Naive B cell (primary cell): ENCODE data around the gene TOLLIP. TPM values are rescaled to one million over a fixed set of nuclear protein-coding genes. Genes with fewer than 3 reads are reported as not detected.

ENCODE experiments used
- ATAC-seq, 2 donors: fragments of 150-1000 bp; cut with Tn5 transposase; 2 replicates each; pipeline ENCODE4 v1.10.0; 2021; ENCODE audit warnings: low read depth in 2 of 2, mild to moderate bottlenecking in 2 of 2, moderate library complexity in 2 of 2
- DNase-seq: peaks from one replicate; pipeline ENCODE4 v3.0.0; 2022
- H3K27ac Mint-ChIP-seq, 6 donors: one replicate each; pipeline ENCODE4 v1.8.0; 2020 to 2022; ENCODE audit warnings: mild to moderate bottlenecking in 6 of 6, mixed read lengths in 6 of 6, moderate library complexity in 5 of 6, inconsistent platforms in 2 of 6
- H3K27me3 Mint-ChIP-seq, 3 donors: one replicate each; pipeline ENCODE4 v1.8.0; 2021 to 2022; ENCODE audit warnings: mixed read lengths in 3 of 3, mild to moderate bottlenecking in 1 of 3
- H3K36me3 Mint-ChIP-seq, 2 donors: one replicate each; pipeline ENCODE4 v1.8.0; 2020 to 2022; ENCODE audit warnings: mixed read lengths in 2 of 2, inconsistent platforms in 1 of 2, mild to moderate bottlenecking in 1 of 2
- H3K4me1 Mint-ChIP-seq, 3 donors: one replicate each; pipeline ENCODE4 v1.8.0; 2020 to 2022; ENCODE audit warnings: mixed read lengths in 3 of 3, inconsistent platforms in 1 of 3, mild to moderate bottlenecking in 1 of 3, moderate library complexity in 1 of 3
- H3K4me3 Mint-ChIP-seq, 8 donors: one replicate each; pipeline ENCODE4 v1.8.0; 2020 to 2022; ENCODE audit warnings: mild to moderate bottlenecking in 8 of 8, mixed read lengths in 8 of 8, moderate library complexity in 8 of 8, inconsistent platforms in 2 of 8
- H3K9me3 Mint-ChIP-seq, 7 donors: one replicate each; pipeline ENCODE4 v1.8.0; 2020 to 2022; ENCODE audit warnings: mixed read lengths in 7 of 7, mild to moderate bottlenecking in 5 of 7, inconsistent platforms in 2 of 7, moderate library complexity in 1 of 7
- polyA plus RNA-seq, 6 donors: library from polyadenylated mRNA; unstranded; fragments of 300-500 nt; fragmentation: Illumina TruSeq; gene quantifications; one replicate each; pipeline ENCODE4 v1.2.3, GENCODE V29; 2021; ENCODE audit warnings: low read depth in 6 of 6

TOLLIP gene
- polyA plus RNA-seq, 6 donors from 2014 or later: 29.4 to 59.0 (median 42.8) TPM

GRCh38 chr11:1339066-1339675 is 29.7 kb upstream of the TOLLIP start:
- ATAC-seq (peak in 1 of 2 donors; percentile 7), DNase-seq (no peak)
- H3K4me1 Mint-ChIP-seq: peaks cover 12 to 16% (median 13%) of the 10 kb centered on the region in 3 donors
- no peak overlapping the region for H3K27ac Mint-ChIP-seq
- H3K9me3 Mint-ChIP-seq: peaks cover 0 to 9% (median 8%) of the 10 kb centered on the region in 7 donors
- H3K27me3 Mint-ChIP-seq: no peaks in the 10 kb centered on the region
- H3K36me3 Mint-ChIP-seq: peaks cover 5 to 14% of the 10 kb centered on the region in 2 donors
- no peak overlapping the region for H3K4me3 Mint-ChIP-seq

- no peaks in the 10 kb centered on the region for H3K27me3 Mint-ChIP-seq
Observed at GRCh38 chr11:1338201-1339065, 29.0 kb upstream of the TOLLIP start.

GRCh38 chr11:1337647-1338007 is 28.2 kb upstream of the TOLLIP start:
- H3K27ac Mint-ChIP-seq: peak overlapping the region; percentile 16 to 92 (median 79)
- H3K9me3 Mint-ChIP-seq: peaks cover 0 to 9% (median 8%) of the 10 kb centered on the region in 7 donors
- peaks cover 0 to 3% (median 0%) of the 10 kb centered on the region in 3 donors for H3K27me3 Mint-ChIP-seq
- peaks cover 5 to 14% of the 10 kb centered on the region in 2 donors for H3K36me3 Mint-ChIP-seq
- peak overlapping the region in 4 of 8 donors; percentile 67 to 86 (median 83) for H3K4me3 Mint-ChIP-seq
- no peak for ATAC-seq
- H3K4me1 Mint-ChIP-seq: peaks cover 12 to 16% (median 13%) of the 10 kb centered on the region in 3 donors
- DNase-seq: no peak

More at GRCh38 chr11:1338201-1339065, 29.0 kb upstream of the TOLLIP start:
- DNase-seq (no peak), ATAC-seq (no peak)
- H3K4me1 Mint-ChIP-seq: peaks cover 12 to 16% (median 13%) of the 10 kb centered on the region in 3 donors
- H3K36me3 Mint-ChIP-seq: peaks cover 5 to 14% of the 10 kb centered on the region in 2 donors
- H3K27ac Mint-ChIP-seq: peak overlapping the region in 4 of 6 donors; percentile 15 to 81 (median 67)
- peak overlapping the region in 5 of 8 donors; percentile 69 to 87 (median 86) for H3K4me3 Mint-ChIP-seq
- peaks cover 0 to 9% (median 8%) of the 10 kb centered on the region in 7 donors for H3K9me3 Mint-ChIP-seq

- DNase-seq (peak; percentile 38), ATAC-seq (peak; percentile 56 to 63)
- Mint-ChIP-seq H3K27me3 (peaks cover 0 to 7% (median 0%) of the 10 kb centered on the region in 3 donors), H3K9me3 (peaks cover 0 to 9% (median 8%) of the 10 kb centered on the region in 7 donors), H3K27ac (peak overlapping the region in 1 of 6 donors; percentile 81), H3K36me3 (peaks cover 5 to 14% of the 10 kb centered on the region in 2 donors), H3K4me3 (peak overlapping the region in 1 of 8 donors; percentile 72), H3K4me1 (peaks cover 12 to 16% (median 13%) of the 10 kb centered on the region in 3 donors)
Observed at GRCh38 chr11:1336836-1337646, 27.6 kb upstream of the TOLLIP start.

- H3K4me3 Mint-ChIP-seq: peak overlapping the region; percentile 72 to 89 (median 84)
- peak overlapping the region in 2 of 6 donors; percentile 33 to 90 for H3K27ac Mint-ChIP-seq
- peaks cover 12 to 16% (median 13%) of the 10 kb centered on the region in 3 donors for H3K4me1 Mint-ChIP-seq
- H3K27me3 Mint-ChIP-seq: peaks cover 0 to 8% (median 0%) of the 10 kb centered on the region in 3 donors
- ATAC-seq (peak; percentile 49 to 54), DNase-seq (peak; percentile 29)
- H3K36me3 Mint-ChIP-seq: peaks cover 5 to 14% of the 10 kb centered on the region in 2 donors
- peaks cover 0 to 9% (median 8%) of the 10 kb centered on the region in 7 donors for H3K9me3 Mint-ChIP-seq
Observed at GRCh38 chr11:1335811-1336761, 26.7 kb upstream of the TOLLIP start.

GRCh38 chr11:1335264-1335810 is 25.9 kb upstream of the TOLLIP start:
- Mint-ChIP-seq H3K9me3 (peaks cover 0 to 9% (median 8%) of the 10 kb centered on the region in 7 donors), H3K4me3 (peak overlapping the region; percentile 68 to 89 (median 84)), H3K27me3 (peaks cover 0 to 11% (median 0%) of the 10 kb centered on the region in 3 donors), H3K4me1 (peaks cover 12 to 16% (median 13%) of the 10 kb centered on the region in 3 donors), H3K27ac (peak overlapping the region in 3 of 6 donors; percentile 21 to 90 (median 33)), H3K36me3 (peaks cover 5 to 14% of the 10 kb centered on the region in 2 donors)
- no peak for DNase-seq
- ATAC-seq: no peak

GRCh38 chr11:1333860-1334259 is 24.4 kb upstream of the TOLLIP start:
- H3K27me3 Mint-ChIP-seq: peaks cover 0 to 12% (median 0%) of the 10 kb centered on the region in 3 donors
- H3K9me3 Mint-ChIP-seq: peaks cover 0 to 9% (median 8%) of the 10 kb centered on the region in 7 donors
- peaks cover 12 to 16% (median 13%) of the 10 kb centered on the region in 3 donors for H3K4me1 Mint-ChIP-seq
- no peak for ATAC-seq
- peak overlapping the region in 1 of 8 donors; percentile 9 for H3K4me3 Mint-ChIP-seq
- no peak overlapping the region for H3K27ac Mint-ChIP-seq
- no peak for DNase-seq
- peaks cover 5 to 14% of the 10 kb centered on the region in 2 donors for H3K36me3 Mint-ChIP-seq

GRCh38 chr11:1333091-1333772 is 23.8 kb upstream of the TOLLIP start:
- ATAC-seq (no peak), DNase-seq (no peak)
- Mint-ChIP-seq H3K9me3 (peaks cover under 1 to 14% (median 8%) of the 10 kb centered on the region in 7 donors), H3K4me1 (peaks cover 12 to 13% (median 13%) of the 10 kb centered on the region in 3 donors), H3K4me3 (peak overlapping the region in 1 of 8 donors; percentile 15), H3K27me3 (peaks cover 0 to 16% (median 0%) of the 10 kb centered on the region in 3 donors), H3K27ac (peak overlapping the region in 1 of 6 donors; percentile 44), H3K36me3 (peaks cover 5 to 8% of the 10 kb centered on the region in 2 donors)

GRCh38 chr11:1330473-1330872 is 21.0 kb upstream of the TOLLIP start:
- no peak for DNase-seq
- no peak for ATAC-seq
- Mint-ChIP-seq H3K27ac (no peak overlapping the region), H3K4me1 (peaks cover 6 to 8% (median 7%) of the 10 kb centered on the region in 3 donors), H3K27me3 (peaks cover 13 to 29% (median 15%) of the 10 kb centered on the region in 3 donors), H3K9me3 (peaks cover 0 to 28% (median 16%) of the 10 kb centered on the region in 7 donors), H3K4me3 (no peak overlapping the region), H3K36me3 (peaks cover 9 to 14% of the 10 kb centered on the region in 2 donors)

GRCh38 chr11:1327064-1327460 is 17.6 kb upstream of the TOLLIP start:
- Mint-ChIP-seq H3K27me3 (peaks cover 28 to 42% (median 35%) of the 10 kb centered on the region in 3 donors), H3K4me1 (peaks cover 7 to 11% (median 9%) of the 10 kb centered on the region in 3 donors), H3K4me3 (no peak overlapping the region), H3K9me3 (peaks cover 0 to 26% (median 18%) of the 10 kb centered on the region in 7 donors), H3K36me3 (peaks cover 9 to 14% of the 10 kb centered on the region in 2 donors), H3K27ac (no peak overlapping the region)
- ATAC-seq: no peak
- DNase-seq: no peak
